ENCODE results near the gene FGFR3.
"Not testable (repeated sequence)": the region's sequence is repeated elsewhere in the genome, so short reads cannot be mapped to it uniquely, and the experiment has no call there.

FGFR3 gene

DNA sequence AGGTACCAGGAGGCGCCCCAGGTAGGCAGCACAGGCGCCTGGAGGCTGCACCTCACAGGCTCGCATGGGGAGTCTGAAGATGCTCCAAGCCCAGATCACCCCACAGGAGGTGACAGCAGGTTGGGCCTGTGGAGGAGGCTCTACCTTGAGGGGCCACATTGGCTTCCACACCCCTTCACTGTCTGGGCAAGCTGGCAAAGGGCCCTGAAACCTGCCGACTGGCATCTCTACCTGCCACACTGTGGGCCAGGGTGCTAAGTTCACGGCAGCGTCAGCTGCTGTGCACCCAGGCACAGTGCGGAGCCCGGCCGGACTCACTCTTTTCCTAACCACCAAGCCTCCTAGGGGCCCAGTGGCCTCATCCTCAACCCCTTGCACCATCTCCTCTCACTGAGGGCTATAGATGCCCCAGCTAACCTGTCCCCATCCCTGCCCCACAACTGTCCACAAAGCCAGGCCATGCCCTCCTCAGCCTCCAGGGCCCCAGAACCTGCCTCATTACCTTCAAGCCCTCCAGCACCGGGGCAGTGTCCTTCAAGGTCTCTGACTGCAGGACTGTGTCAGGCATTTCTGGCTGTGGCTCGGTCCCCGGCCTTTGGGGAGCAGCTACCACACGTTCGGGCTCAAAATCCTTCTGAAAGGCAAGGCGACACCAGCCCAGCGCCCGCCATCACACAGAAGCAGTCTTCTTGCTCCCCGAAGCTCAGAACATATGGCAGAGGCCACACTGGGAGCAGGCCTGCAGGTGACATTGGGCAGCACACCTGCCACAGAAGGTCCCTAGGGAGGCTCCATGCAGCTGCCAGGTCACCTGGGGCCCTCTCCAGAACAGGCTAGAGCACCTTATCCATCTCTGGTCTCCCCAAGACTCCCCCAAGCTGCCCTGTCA, 28.8 kb downstream of the FGFR3 start:
- DNase-seq: no peak

DNA sequence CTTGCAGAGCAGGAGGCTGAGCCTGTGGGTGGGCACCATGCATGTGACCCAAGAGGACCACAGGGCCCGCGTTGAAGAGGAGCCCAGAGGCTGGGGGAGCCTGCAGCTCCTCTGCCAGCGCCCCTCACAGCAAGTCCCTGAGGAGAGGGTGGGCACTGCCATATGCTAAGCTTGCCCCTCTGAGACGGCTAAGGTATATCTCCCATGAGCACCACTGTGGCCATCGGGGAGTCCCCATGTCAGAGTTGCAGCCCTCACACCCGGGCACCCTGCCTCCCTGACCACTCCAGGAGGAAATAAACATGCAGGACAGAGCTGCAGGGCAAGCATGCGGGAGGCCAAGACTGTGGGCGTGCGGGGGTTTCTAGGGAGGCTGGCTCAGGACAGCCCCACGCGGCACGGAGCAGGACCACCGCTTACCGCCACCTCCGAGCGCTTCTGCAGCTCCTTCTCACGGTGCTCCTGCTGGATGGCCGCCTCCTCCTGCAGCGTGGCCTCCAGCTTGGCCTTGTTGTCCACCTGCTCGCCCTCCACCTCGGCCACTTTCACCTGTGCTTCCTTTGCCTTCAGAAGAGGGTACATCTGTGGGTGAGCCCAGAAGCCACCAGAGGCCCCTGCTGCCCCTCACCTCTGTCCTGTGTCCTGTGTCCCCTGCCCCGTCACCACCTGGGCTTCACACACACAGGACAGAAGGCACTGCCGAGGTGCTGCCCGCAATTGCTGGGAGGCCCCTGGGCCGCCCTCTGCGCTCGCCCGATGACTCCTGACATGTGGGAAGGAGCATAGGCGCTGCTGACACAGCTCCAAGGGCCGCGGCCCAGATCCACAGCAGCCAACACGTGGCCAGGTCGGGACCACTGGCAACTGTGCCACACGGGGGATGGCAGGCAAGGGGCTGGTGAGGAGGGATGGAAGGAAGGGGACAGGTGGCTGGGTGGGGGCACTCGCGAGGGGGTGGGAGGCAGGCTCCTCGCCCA, 29.8 kb downstream of the FGFR3 start:
- no peak for DNase-seq

DNA sequence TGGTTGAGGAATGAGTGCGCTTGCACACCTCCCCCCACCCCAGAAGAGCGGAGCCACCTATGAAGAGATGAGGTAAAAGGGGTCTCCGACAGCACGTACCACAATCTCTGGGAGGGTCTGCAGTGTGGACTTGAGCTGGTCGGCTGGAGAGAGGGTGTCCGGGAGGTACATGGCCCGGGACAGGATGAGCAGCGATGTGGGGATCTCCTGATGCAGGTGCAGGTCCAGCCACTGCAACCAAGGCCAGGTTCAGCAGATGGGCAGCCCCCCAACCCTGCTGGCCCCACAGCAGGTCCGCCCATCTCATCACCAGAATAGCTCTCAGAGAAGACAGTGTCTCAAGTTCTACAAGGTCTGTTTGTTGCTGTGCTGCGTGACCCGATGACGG, 30.4 kb downstream of the FGFR3 start:
- no peak for DNase-seq

DNA sequence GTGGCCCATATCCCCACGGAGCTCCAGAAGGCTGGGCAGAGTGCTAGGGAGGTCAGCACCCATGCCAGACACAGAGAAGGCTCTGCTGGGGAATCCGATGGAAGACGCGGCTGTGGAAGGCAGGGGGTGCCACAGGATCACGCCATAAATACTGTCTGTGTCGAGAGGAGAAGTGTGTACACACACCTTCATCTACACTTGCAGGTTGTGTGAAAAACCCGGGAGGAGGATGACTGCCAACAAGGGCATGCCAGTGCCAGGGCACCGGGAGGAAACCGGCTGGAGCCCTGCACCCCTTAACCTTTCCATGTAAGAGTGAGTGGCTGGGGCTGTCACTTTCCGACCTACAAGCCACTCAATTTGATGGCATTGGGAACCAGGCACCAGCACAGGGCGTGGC, 31.7 kb downstream of the FGFR3 start:
- DNase-seq: no peak

DNA sequence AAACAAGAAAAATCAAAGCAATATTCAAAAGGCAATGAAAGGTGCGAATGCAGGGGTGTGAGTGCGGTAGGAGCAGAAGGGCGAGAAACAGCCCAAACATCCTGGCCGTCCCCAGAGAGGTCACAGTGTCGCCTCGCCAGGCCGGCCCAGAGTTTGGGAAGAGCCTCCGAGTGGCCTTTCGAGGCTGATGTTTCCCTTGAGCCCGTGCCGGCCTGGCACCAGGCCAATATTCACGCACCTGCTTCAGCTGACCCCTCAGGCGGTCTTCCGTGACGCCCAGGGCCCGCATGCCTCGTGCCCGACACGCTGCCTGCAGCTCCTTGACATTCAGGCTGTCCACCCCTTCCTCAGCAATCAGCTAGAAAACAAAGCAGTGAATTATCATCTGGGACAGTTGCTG, 32.2 kb downstream of the FGFR3 start:
- DNase-seq: no peak

DNA sequence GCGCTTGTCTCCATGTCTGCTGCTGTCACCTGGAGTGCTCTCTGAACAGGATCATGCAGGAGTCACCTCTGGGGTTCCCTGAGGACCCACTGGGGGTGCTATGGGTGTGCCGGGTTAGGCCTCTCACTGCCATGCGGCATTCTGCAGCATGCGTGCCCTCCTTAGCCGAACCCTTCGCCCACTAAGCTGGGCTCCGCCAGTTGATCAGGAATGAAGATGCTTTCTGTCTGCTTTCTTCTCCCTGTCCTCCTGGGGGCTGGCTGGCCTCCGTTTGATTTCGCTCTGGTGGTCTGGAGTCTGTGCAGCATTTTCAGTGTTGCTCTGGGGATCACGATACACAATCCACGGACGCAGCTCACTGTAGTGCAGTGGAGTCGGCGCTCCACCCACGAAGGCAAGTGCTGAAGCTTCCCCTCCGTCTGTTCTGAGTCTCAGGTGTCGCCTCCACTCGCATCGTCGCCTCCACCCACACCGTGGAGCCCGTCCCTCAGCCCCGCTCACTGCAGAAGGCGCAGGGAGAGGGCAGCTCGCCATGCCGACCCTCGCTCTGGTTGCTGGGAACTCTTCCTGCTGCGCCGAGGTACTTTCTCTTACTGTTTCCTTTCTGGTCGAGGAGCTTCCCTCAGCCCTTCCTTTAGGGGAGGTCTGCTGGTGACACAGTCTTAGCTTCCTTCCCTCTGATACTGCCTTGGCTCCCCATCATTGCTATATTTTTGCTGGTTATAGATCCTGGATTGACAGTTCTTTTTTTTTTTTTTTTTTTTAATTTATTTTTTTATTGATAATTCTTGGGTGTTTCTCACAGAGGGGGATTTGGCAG, 33.6 kb downstream of the FGFR3 start:
- DNase-seq: no peak

DNA sequence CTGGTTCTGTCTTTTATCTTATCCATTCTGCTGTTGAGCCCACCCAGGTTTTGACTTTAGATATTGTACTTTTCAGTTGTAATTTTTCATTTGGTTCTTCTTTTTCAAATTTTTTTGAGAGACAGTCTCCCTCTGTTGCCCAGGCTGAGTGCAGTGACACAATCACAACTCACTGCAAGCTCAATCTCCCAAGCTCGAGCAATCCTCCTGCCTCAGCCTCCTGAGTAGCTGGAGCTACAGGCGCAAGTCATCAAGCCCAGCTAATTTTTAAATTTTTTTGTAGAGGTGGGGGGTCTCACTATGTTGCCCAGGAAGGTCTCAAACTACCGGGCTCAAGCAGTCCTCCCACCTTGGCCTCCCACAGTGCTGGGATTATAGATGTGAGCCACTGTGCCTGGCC, 37.1 kb downstream of the FGFR3 start:
- DNase-seq: no peak

DNA sequence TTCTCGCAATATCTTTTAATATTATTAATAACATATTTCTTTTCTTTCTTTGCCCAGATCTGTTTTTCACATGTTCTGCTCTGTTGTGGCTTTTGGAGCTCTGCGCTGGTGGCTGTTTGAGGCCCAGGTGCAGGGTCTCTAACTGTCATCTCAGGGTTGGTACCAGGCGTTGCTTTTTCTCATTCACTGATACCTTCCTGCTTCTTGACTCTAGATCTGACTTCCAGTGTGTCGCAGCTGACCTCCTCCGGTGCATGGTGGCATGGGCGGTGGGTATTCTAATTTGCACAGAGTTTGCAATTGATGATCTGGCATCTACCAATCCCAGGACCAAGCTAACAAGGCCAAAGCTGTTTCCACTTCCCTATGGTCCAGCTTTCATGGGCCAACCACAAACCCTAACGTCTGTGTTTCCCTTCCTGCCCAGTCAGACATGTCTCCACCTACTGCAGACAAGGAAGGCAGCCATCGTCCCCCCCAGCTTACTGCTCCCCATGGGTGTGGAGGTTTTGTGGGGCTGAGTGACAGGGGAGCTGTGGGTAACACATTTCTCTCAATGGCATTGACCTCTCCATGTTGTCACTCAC, 37.6 kb downstream of the FGFR3 start:
- no peak for DNase-seq

DNA sequence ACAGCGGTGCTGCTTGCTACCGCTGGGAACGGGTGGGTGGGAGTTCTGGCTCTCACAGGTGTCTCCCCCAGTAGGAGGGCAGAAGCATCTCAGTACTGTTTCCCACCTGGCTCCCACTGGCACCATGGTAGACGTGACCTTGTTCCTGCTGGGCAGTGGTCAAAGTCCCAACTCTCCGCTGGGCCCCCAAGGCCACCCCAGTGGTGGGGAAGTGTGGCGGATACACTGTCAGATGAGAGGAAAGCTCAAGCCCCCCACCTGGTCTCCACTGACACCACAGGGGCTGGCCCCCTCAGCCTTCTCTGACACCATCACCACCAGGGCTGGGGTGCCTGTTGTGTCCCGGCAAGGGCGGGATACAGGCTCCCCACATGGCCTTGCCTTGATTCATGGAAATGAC, 38.2 kb downstream of the FGFR3 start:
- no peak for DNase-seq

DNA sequence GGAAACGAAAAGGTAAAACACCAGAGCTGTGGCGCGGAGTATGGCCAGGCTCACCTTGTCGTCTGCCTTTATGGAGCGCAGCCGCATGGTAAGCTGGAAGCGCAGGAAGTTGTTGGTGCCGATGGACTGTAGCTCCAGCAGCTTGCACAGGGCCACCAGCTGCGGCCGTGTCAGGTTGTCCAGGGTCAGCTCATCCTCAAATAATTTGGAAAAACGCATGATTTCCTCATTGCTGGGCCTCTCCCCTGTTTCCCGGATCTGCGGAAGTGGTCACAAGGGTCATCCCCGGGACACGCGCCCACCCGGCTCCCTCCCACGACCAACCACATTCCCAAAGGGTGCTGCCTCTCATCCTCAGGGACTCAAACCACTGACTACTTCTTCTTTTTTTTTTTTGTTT, 39.6 kb downstream of the FGFR3 start:
- DNase-seq: no peak

DNA sequence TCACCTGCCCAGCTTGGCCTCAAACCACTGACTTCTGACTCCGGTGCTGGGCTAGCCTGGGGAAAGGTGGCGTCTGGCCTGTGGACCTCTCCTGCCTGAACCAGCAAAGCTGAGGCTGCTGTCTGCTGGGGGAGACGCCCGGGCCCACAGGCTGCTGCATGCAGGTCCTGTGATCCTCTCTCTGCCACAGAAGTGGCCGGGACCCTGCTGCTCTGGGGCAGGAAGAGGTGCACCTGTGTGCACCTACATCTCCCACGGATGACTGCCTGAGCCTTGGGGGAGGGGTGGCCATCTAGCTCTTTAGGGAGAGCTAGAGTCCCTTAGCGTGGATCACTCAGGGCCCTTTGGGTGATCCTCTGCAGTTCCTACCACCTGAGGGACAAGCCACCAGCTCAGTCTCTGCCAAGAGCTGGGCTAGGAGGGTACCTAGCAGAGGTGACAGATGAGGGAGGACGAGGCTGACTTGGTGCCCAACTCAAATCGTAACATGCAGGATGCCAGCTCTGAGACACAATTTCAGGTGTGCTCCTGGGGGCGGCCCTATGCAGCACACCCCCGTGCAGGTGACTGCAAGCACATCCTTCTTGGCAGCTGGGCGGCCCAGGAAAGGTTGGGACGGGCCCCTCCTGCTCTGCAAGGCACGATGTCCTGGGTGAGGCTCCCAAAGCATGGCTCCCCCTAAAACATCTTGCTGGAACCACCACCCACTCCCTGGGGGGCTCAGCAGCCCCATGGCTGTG, 40.4 kb downstream of the FGFR3 start:
- no peak for DNase-seq

DNA sequence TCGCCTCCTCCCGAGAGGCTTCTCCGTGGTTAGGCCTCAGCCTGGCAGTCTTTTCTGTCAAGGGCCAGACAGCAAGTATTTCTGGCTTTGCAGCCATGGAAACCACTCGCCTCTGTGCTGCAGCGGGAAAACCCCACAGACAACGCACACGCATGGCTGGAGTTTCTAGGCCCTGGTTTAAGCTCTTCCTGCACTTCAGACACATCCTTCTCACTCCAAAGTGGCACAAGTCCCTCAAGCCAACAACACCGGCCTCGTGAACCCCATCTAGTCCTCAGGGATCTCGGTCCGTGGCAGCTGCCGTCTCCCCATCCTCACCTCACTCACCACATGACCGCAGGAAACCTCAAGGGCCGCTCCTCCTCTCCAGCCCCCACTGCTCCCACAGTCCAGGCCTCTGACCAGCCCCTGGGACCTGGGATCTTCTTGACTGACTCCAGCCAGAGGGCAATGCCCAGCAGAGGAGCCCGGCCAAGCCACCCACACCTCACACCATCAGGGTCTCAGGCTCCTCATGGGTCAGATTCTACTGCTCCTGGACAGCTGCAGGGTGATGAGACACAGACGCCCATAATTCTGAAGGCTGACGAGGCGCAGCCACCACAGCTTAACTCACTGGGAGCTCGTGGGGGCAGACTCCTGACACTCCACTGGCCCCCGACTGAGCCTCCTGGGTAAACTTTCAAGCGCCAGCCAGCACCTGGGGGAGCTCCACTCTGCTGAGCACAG, 41.1 kb downstream of the FGFR3 start:
- DNase-seq: no peak

DNA sequence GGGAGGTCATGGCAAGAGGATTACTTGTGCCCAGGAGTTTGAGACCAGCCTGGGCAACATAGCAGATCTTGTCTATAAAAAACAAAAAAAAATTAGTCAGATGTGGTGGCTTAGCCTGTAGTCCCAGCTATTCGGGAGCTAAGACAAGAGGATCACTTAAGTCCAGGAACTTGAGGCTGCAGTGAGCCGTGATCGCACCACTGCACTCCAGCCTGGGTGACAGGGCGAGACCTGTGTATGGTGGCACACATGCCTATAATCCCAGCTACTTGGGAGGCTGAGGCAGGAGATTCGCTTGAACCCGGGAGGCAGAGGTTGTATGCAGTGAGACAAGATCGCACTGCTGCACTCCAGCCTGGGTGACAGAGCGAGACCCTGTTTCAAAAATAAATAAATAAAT, 42.7 kb downstream of the FGFR3 start:
- not testable (repeated sequence) for DNase-seq

DNA sequence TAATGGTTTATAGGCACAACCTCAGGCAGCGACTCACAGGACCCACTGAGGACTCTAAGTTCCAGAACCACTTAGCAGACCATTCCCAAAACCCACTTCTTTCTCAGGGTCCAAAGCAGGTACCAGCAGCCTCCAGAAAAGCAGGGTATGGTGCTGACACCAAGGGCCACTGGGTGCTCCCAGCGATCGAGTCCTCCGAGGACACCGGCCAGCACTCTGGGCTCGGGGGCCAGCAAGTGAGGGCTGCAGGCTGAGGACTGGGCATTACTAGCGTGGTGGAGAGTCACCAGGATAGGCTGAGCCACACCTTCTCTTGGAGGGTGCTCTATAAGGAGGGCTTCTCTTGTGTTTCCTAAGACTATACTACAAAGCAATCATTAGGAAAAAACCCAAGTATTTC, 43.6 kb downstream of the FGFR3 start:
- no peak for DNase-seq

DNA sequence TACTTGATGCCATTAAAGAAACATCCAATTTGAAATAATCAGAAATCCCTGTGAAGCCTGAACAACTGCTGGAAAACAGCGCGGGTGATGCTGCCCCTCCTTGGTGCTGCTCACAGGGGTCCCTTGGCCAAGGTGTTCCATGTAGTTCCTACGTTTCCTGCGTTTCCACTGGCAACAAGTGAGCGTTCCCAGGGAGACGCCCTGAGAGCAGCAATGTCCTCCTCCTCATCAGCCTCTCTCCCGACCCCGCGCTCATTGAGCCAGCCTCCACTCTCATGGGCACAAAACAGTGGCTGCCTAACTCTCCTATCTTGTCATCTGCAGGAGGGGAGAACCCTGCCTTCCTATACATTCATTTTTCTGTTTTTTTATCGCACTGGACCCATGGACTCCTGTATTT, 44.0 kb downstream of the FGFR3 start:
- DNase-seq: no peak

DNA sequence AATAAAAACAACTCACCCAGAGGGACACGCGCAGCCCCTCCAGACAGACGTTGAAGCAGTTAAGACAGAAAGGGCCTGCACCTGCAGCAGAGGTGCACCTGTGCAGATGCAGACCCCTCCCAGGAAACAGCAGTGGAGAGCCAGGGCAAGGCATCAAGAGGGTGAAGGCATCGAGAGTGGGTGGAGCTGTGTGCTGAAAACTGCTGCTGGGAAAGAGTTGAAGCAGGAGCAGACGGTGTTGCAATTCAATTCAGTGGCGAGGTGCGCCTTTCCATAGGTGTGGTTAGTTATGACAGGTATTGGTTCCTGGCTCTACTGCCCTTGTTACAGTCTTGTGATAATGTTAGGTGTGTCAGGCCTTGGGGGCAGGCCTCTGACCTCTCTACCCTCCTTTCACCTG, 46.2 kb downstream of the FGFR3 start:
- no peak for DNase-seq

DNA sequence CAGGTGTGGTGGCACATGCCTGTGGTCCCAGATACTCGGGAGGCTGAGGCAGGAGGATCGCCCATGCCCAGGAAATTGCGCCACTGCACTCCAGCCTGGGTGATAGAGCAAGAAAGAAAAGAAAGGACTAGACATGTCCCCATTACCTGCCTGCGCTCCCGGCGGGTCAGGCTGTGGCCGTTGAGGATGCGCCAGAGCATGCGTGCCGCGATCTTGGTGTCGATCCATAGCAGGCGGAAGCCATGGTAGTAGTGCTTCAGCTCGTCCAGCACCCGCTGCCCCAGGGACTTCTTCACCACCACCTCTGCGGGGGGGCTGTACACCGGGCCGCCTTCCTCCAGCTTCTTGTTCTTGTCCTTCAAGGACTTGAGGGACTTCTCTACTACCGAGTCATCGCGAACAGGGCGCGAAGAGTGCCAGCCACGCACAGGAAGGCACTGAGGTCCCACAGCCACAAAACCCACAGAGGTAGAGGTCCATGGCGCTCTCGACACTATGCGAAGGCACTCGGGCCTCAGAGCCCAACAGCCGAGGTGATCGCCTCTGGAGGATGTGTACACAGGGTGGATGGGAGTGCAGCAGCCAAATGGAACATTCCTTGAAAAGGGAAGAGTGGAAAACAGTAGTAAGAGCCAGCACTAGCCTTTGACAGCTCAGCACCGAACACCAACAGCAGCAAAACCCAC, 48.3 kb downstream of the FGFR3 start:
- DNase-seq: no peak

DNA sequence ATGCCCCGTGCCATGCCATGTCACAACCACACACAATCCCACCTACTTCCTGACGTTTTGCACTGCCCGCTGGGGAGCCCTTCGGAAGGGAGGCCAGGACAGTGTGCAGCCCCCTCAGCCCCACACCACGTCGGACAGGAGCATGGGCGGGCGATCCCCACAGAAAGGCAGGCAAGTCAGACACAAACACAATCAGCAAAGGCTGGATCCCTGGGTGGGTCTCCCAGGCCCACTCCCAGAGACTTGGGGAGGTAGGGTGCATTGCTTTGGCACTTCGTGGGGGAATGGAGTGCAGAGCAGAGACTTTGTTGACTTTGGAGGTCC, 48.8 kb downstream of the FGFR3 start:
- no peak for DNase-seq

DNA sequence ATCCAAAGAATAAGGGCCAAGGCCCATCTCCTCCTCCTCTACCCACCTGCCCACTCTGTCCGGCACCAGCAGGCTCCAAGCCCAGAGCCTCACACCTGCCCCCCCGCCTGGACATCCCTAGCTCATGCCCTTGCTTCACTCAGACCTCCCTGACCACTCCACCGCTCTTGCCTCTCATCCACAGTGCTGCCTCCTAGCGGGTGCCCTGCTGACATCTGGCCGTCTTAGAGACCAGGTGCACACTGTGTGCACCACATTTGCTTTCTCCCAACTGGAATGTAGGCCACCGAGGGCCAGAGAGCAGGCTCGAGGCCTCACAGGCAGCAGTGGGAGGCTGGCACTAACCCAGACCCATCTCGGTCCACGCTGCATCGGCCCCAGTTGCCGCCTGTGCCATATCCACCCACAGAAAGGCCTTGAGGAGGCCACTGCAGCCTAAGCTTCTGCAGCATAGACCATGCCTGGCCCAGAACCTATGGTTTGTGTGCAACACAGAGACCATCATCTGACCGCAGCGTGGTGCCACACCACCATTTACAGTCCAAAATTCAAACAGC, 49.3 kb downstream of the FGFR3 start:
- no peak for DNase-seq

DNA sequence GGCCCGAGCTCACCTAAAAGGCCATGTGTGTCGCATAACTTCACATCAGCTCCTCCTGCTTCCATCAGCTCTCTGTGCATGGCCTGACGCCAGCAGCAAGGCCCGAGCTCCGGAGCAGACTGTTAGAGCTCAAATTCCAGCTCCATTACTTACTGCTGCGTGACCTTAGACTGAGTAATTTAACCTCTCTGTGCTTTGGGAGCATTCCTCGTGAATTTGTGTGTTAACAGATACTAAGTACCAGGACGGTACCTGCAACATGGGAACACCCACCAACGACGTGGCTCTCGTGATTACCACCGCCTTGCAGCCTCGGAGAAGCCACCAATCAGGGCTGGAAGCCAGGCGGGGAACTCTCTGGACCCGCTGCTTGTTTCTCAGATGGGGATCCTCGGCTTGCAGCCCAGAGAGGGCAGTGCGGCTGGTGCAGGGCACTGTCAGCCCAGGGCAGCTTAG, 49.9 kb downstream of the FGFR3 start:
- DNase-seq: no peak
